HepG2 (cell line): ENCODE measurements around the gene CHRD. TPM values are rescaled to one million over a fixed set of nuclear protein-coding genes. Genes with fewer than 3 reads are reported as not detected.
A peak's percentile ranks its signal among the peaks of the same experiment; 100 is the strongest.

Experiments
- AGO2 ChIP-seq: fragments of 200-400 bp; formaldehyde crosslinking; optimal IDR thresholded peaks from 2 replicates; pipeline ENCODE3; 2017; ENCODE audit warnings: mild to moderate bottlenecking, low read depth, low read length, moderate library complexity
- FOXK2 ChIP-seq: fragments of 450-650 bp; IDR thresholded peaks from 2 replicates; pipeline ENCODE4 v1.6.1; 2016
- KAT2B ChIP-seq: fragments of 150-350 bp; IDR thresholded peaks from 2 replicates; pipeline ENCODE4 v1.6.1; 2014; ENCODE audit warnings: low read depth, low read length, borderline replicate concordance
- MAFF ChIP-seq: IDR thresholded peaks from 2 replicates; pipeline ENCODE4 v1.6.1; 2011; ENCODE audit warnings: low read depth, low read length, improper control_type of control experiment
- SIX4 ChIP-seq: sonication (generic); formaldehyde crosslinking; IDR thresholded peaks from 2 replicates; pipeline ENCODE4 v1.4.0; 2020; ENCODE audit warnings: missing genetic modification reagents
- SOX5 ChIP-seq: IDR thresholded peaks from 2 replicates; pipeline ENCODE4 v1.6.1; 2016; ENCODE audit warnings: borderline replicate concordance
- STAG1 ChIP-seq: sonication (generic); formaldehyde crosslinking; IDR thresholded peaks from 2 replicates; pipeline ENCODE4 v1.4.0; 2020; ENCODE audit warnings: missing genetic modification reagents
- ZNF432 ChIP-seq: sonication (generic); formaldehyde crosslinking; IDR thresholded peaks from 2 replicates; pipeline ENCODE4 v1.5.0; 2020; ENCODE audit warnings: missing genetic modification reagents, mild to moderate bottlenecking, borderline replicate concordance
- polyA plus RNA-seq, 8 experiments: library from polyadenylated mRNA; depleted of rRNA in 3 of 8; stranded (reverse) in 7 of 8; unstranded in 1 of 8; fragments of >200 nt; fragmentation: Illumina TruSeq in 4 of 8; extraction: Trizol in 4 of 8; gene quantifications; 2 replicates each; pipeline versions ENCODE4 v1.2.1 to v1.2.3, GENCODE V29; 2011 to 2016; ENCODE audit warnings: low read depth in 4 of 8, missing spikeins in 1 of 8, mixed read lengths in 1 of 8; ENCODE audit not compliant: insufficient read depth in 1 of 8
- total RNA-seq, 5 experiments: library from RNA; depleted of rRNA; stranded (reverse); fragments of >200 nt; fragmentation: Illumina TruSeq; extraction: Trizol; gene quantifications; 2 replicates each; pipeline ENCODE4 v1.2.3, GENCODE V29; 2016; ENCODE audit warnings: low read depth in 1 of 5
- TF ChIP-seq, protein P1 (sequence below): sonication (generic); formaldehyde crosslinking; IDR thresholded peaks from 2 replicates; pipeline ENCODE4 v1.5.0; 2020; ENCODE audit warnings: mild to moderate bottlenecking, missing genetic modification reagents, borderline replicate concordance
- TF ChIP-seq, protein P2 (sequence below): sonication (generic); formaldehyde crosslinking; IDR thresholded peaks from 2 replicates; pipeline ENCODE4 v1.9.0; 2021; ENCODE audit warnings: missing genetic modification reagents, borderline replicate concordance
- TF ChIP-seq, protein P3 (sequence below): sonication (generic); formaldehyde crosslinking; IDR thresholded peaks from 2 replicates; pipeline ENCODE4 v1.4.0; 2020; ENCODE audit warnings: missing genetic modification reagents
- TF ChIP-seq, protein P4 (sequence below): sonication (generic); formaldehyde crosslinking; IDR thresholded peaks from 2 replicates; pipeline ENCODE4 v1.4.0; 2020; ENCODE audit warnings: missing genetic modification reagents
- TF ChIP-seq, protein P5 (sequence below): sonication (generic); formaldehyde crosslinking; IDR thresholded peaks from 2 replicates; pipeline ENCODE4 v1.4.0; 2020; ENCODE audit warnings: missing genetic modification reagents, borderline replicate concordance

The CHRD gene
- total and polyA plus RNA-seq, 2 of the 13 experiments (the other 11 are each of a cell fraction or from before 2014, with no cell fraction given), result 22.2 to 35.2 TPM

DNA sequence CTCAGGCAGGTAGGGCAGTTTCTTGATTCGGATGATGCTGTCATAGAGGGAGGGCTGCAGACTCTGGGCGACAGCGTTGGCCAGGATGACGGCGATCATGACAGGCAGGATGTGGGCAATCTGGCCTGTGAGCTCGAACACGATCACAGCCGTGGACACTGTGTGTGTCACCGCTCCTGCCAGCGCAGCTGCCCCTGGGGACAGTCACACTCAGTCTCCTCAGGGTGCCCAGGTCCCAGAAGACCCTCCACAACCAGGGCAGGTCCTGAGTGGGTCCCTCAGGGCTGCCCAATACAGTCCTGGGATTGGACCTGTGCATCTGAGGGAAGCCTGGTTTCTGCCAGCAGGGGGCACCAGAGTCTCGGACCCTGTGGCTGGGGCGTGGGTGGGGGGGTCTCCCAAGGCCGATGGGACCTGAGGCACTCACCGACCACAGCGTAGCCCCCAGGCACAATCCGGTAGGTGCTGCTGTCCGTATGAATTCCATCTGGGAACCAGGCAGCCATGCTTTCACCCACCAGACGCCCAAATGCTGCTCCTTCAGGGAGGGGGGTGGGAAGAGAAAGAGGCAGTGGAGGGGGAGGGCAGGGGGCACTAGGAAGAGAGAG lies 25.6 kb upstream of the CHRD start (continued):
- TF ChIP-seq, protein P1, sequence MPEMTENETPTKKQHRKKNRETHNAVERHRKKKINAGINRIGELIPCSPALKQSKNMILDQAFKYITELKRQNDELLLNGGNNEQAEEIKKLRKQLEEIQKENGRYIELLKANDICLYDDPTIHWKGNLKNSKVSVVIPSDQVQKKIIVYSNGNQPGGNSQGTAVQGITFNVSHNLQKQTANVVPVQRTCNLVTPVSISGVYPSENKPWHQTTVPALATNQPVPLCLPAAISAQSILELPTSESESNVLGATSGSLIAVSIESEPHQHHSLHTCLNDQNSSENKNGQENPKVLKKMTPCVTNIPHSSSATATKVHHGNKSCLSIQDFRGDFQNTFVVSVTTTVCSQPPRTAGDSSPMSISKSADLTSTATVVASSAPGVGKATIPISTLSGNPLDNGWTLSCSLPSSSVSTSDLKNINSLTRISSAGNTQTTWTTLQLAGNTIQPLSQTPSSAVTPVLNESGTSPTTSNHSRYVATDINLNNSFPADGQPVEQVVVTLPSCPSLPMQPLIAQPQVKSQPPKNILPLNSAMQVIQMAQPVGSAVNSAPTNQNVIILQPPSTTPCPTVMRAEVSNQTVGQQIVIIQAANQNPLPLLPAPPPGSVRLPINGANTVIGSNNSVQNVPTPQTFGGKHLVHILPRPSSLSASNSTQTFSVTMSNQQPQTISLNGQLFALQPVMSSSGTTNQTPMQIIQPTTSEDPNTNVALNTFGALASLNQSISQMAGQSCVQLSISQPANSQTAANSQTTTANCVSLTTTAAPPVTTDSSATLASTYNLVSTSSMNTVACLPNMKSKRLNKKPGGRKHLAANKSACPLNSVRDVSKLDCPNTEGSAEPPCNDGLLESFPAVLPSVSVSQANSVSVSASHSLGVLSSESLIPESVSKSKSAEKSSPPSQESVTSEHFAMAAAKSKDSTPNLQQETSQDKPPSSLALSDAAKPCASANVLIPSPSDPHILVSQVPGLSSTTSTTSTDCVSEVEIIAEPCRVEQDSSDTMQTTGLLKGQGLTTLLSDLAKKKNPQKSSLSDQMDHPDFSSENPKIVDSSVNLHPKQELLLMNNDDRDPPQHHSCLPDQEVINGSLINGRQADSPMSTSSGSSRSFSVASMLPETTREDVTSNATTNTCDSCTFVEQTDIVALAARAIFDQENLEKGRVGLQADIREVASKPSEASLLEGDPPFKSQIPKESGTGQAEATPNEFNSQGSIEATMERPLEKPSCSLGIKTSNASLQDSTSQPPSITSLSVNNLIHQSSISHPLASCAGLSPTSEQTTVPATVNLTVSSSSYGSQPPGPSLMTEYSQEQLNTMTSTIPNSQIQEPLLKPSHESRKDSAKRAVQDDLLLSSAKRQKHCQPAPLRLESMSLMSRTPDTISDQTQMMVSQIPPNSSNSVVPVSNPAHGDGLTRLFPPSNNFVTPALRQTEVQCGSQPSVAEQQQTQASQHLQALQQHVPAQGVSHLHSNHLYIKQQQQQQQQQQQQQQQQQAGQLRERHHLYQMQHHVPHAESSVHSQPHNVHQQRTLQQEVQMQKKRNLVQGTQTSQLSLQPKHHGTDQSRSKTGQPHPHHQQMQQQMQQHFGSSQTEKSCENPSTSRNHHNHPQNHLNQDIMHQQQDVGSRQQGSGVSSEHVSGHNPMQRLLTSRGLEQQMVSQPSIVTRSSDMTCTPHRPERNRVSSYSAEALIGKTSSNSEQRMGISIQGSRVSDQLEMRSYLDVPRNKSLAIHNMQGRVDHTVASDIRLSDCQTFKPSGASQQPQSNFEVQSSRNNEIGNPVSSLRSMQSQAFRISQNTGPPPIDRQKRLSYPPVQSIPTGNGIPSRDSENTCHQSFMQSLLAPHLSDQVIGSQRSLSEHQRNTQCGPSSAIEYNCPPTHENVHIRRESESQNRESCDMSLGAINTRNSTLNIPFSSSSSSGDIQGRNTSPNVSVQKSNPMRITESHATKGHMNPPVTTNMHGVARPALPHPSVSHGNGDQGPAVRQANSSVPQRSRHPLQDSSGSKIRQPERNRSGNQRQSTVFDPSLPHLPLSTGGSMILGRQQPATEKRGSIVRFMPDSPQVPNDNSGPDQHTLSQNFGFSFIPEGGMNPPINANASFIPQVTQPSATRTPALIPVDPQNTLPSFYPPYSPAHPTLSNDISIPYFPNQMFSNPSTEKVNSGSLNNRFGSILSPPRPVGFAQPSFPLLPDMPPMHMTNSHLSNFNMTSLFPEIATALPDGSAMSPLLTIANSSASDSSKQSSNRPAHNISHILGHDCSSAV (CRISPR knock-in tag), result no peak
- TF ChIP-seq STAG1 (CRISPR knock-in tag), result peak; percentile 63
- no peak for TF ChIP-seq KAT2B
- no peak for TF ChIP-seq SOX5 (CRISPR knock-in tag)
- TF ChIP-seq, protein P2, sequence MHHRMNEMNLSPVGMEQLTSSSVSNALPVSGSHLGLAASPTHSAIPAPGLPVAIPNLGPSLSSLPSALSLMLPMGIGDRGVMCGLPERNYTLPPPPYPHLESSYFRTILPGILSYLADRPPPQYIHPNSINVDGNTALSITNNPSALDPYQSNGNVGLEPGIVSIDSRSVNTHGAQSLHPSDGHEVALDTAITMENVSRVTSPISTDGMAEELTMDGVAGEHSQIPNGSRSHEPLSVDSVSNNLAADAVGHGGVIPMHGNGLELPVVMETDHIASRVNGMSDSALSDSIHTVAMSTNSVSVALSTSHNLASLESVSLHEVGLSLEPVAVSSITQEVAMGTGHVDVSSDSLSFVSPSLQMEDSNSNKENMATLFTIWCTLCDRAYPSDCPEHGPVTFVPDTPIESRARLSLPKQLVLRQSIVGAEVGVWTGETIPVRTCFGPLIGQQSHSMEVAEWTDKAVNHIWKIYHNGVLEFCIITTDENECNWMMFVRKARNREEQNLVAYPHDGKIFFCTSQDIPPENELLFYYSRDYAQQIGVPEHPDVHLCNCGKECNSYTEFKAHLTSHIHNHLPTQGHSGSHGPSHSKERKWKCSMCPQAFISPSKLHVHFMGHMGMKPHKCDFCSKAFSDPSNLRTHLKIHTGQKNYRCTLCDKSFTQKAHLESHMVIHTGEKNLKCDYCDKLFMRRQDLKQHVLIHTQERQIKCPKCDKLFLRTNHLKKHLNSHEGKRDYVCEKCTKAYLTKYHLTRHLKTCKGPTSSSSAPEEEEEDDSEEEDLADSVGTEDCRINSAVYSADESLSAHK (CRISPR knock-in tag), result no peak
- no peak for TF ChIP-seq ZNF432
- TF ChIP-seq AGO2, result peak; percentile 13
- TF ChIP-seq, protein P3, sequence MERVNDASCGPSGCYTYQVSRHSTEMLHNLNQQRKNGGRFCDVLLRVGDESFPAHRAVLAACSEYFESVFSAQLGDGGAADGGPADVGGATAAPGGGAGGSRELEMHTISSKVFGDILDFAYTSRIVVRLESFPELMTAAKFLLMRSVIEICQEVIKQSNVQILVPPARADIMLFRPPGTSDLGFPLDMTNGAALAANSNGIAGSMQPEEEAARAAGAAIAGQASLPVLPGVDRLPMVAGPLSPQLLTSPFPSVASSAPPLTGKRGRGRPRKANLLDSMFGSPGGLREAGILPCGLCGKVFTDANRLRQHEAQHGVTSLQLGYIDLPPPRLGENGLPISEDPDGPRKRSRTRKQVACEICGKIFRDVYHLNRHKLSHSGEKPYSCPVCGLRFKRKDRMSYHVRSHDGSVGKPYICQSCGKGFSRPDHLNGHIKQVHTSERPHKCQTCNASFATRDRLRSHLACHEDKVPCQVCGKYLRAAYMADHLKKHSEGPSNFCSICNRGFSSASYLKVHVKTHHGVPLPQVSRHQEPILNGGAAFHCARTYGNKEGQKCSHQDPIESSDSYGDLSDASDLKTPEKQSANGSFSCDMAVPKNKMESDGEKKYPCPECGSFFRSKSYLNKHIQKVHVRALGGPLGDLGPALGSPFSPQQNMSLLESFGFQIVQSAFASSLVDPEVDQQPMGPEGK (CRISPR knock-in tag), result peak; percentile 82
- no peak for TF ChIP-seq SIX4 (CRISPR knock-in tag)
- TF ChIP-seq, protein P4, sequence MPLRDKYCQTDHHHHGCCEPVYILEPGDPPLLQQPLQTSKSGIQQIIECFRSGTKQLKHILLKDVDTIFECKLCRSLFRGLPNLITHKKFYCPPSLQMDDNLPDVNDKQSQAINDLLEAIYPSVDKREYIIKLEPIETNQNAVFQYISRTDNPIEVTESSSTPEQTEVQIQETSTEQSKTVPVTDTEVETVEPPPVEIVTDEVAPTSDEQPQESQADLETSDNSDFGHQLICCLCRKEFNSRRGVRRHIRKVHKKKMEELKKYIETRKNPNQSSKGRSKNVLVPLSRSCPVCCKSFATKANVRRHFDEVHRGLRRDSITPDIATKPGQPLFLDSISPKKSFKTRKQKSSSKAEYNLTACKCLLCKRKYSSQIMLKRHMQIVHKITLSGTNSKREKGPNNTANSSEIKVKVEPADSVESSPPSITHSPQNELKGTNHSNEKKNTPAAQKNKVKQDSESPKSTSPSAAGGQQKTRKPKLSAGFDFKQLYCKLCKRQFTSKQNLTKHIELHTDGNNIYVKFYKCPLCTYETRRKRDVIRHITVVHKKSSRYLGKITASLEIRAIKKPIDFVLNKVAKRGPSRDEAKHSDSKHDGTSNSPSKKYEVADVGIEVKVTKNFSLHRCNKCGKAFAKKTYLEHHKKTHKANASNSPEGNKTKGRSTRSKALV (CRISPR knock-in tag), result no peak
- no peak for TF ChIP-seq FOXK2
- no peak for TF ChIP-seq MAFF
- TF ChIP-seq, protein P5, sequence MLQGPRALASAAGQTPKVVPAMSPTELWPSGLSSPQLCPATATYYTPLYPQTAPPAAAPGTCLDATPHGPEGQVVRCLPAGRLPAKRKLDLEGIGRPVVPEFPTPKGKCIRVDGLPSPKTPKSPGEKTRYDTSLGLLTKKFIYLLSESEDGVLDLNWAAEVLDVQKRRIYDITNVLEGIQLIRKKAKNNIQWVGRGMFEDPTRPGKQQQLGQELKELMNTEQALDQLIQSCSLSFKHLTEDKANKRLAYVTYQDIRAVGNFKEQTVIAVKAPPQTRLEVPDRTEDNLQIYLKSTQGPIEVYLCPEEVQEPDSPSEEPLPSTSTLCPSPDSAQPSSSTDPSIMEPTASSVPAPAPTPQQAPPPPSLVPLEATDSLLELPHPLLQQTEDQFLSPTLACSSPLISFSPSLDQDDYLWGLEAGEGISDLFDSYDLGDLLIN, result no peak
